Stomach (tissue), 9 donors: ENCODE data around the gene DHDDS. TPM values are rescaled to one million over a fixed set of nuclear protein-coding genes. Genes with fewer than 3 reads are reported as not detected.

ENCODE experiments used
- DNase-seq, 2 donors: peaks; one replicate each; pipeline versions ENCODE4 v3.0.0 to v3.0.0-alpha.2; 2013 to 2019
- H3K27ac ChIP-seq, 5 donors: fragments of 200-600 bp in 4 of 5; sonication (generic) in 4 of 5; one replicate each; pipeline ENCODE4 v1.5.1; 2013 to 2019; ENCODE audit warnings: mild to moderate bottlenecking in 1 of 5, moderate library complexity in 1 of 5
- H3K27me3 ChIP-seq, 3 donors: fragments of 200-600 bp; sonication (generic); one replicate each; pipeline ENCODE4 v1.5.1; 2017 to 2019; ENCODE audit warnings: mixed run types in 1 of 3
- H3K36me3 ChIP-seq, 4 donors: fragments of 200-600 bp; sonication (generic); 1 replicate in 3 of 4; 2 replicates in 1 of 4; pipeline ENCODE4 v1.5.1; 2016 to 2019
- H3K4me1 ChIP-seq, 4 donors: fragments of 200-600 bp; sonication (generic); one replicate each; pipeline ENCODE4 v1.5.1; 2016 to 2019
- H3K4me3 ChIP-seq, 4 donors: fragments of 200-600 bp; sonication (generic) in 3 of 4; one replicate each; pipeline ENCODE4 v1.5.1; 2016 to 2019; ENCODE audit warnings: mild to moderate bottlenecking in 1 of 4
- H3K9me3 ChIP-seq, 4 donors: fragments of 200-600 bp; sonication (generic); one replicate each; pipeline ENCODE4 v1.5.1; 2016 to 2019
- EP300 ChIP-seq: sonication (generic); formaldehyde crosslinking; IDR thresholded peaks from one replicate; pipeline ENCODE4 v1.6.1; 2017; ENCODE audit warnings: antibody characterized with exemption
- POLR2A ChIP-seq, 4 donors: fragments of 450-650 bp; IDR thresholded peaks; one replicate each; pipeline ENCODE4 v1.6.1; 2016; ENCODE audit warnings: antibody characterized with exemption in 4 of 4, control low read depth in 2 of 4, mild to moderate bottlenecking in 1 of 4, moderate library complexity in 1 of 4
- POLR2AphosphoS5 ChIP-seq, 3 donors: sonication (generic); formaldehyde crosslinking; IDR thresholded peaks; one replicate each; pipeline ENCODE4 v1.6.1; 2016; ENCODE audit warnings: antibody characterized with exemption in 3 of 3
- WGBS, 5 donors: extraction: QIAGEN DNeasy Blood & Tissue Kit in 3 of 5; methylation state at CpG; one replicate each; pipeline versions ENCODE4 v1.1.5 to v1.1.7; 2013 to 2018; 5-methylcytosine and 5-hydroxymethylcytosine counted together
- intact Hi-C: fragments of 100-400 bp; cut with DNase I; formaldehyde crosslinking; loops from one replicate; pipeline ENCODE4 v1.15.1; 2023; ENCODE audit warnings: low total_unique reads
- polyA plus RNA-seq, 3 donors: library from polyadenylated mRNA; stranded (reverse); fragments of 200-250 nt; gene quantifications; one replicate each; pipeline ENCODE4 v1.2.3, GENCODE V29; 2013
- total RNA-seq, 5 donors: library from RNA; depleted of rRNA; stranded (reverse); fragments of >200 nt; gene quantifications; one replicate each; pipeline versions ENCODE4 v1.1.0 to v1.2.3, GENCODE V29; 2014 to 2016
- TF ChIP-seq, protein P1 (sequence below), 7 experiments: fragments of 450-650 bp in 4 of 7; fragments of 200-600 bp in 3 of 7; sonication (generic) in 3 of 7; IDR thresholded peaks; one replicate each; pipeline ENCODE4 v1.5.1; 2016 to 2019; ENCODE audit warnings: antibody characterized with exemption in 7 of 7, control low read depth in 2 of 7, mild to moderate bottlenecking in 1 of 7
- donor health status: healthy with polysubstance abuse.
- donor health status: Bipolar disorder and iron deficiency.
- donor health status: healthy.

The DHDDS gene
- total and polyA plus RNA-seq, 8 donors: 15.3 to 63.6 (median 43.7) TPM

- TF ChIP-seq, protein P1, sequence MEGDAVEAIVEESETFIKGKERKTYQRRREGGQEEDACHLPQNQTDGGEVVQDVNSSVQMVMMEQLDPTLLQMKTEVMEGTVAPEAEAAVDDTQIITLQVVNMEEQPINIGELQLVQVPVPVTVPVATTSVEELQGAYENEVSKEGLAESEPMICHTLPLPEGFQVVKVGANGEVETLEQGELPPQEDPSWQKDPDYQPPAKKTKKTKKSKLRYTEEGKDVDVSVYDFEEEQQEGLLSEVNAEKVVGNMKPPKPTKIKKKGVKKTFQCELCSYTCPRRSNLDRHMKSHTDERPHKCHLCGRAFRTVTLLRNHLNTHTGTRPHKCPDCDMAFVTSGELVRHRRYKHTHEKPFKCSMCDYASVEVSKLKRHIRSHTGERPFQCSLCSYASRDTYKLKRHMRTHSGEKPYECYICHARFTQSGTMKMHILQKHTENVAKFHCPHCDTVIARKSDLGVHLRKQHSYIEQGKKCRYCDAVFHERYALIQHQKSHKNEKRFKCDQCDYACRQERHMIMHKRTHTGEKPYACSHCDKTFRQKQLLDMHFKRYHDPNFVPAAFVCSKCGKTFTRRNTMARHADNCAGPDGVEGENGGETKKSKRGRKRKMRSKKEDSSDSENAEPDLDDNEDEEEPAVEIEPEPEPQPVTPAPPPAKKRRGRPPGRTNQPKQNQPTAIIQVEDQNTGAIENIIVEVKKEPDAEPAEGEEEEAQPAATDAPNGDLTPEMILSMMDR (IDR thresholded peaks at IDR 0.05): no peak
- TF ChIP-seq POLR2A (IDR thresholded peaks at IDR 0.05) (no peak), EP300 (no peak), POLR2AphosphoS5 (IDR thresholded peaks at IDR 0.05) (no peak)
- intact Hi-C loops: no loop called here
- 70 to 82% (median 73%) methylated on average over 3 of the region's 3 CpGs for WGBS, 5 donors
- Histone ChIP-seq H3K9me3 (no peaks in the 10 kb centered on the region), H3K27me3 (peaks cover 0 to 41% (median 0%) of the 10 kb centered on the region in 3 donors), H3K27ac (no peak overlapping the region), H3K4me1 (no peaks in the 10 kb centered on the region), H3K36me3 (no peaks in the 10 kb centered on the region), H3K4me3 (no peak overlapping the region)
- DNase-seq: no peak
Measured at GRCh38 chr1:26401891-26402290, 30.2 kb upstream of the DHDDS start.

- H3K27ac ChIP-seq: no peak overlapping the region
- no peak for DNase-seq
- WGBS, 5 donors: 23 to 34% (median 33%) methylated on average over 4 of the region's 4 CpGs
- peaks cover 0 to 1% (median under 1%) of the 10 kb centered on the region in 4 donors for H3K4me1 ChIP-seq
- TF ChIP-seq POLR2AphosphoS5 (IDR thresholded peaks at IDR 0.05): no peak
- TF ChIP-seq, protein P1 (IDR thresholded peaks at IDR 0.05): no peak
- peaks cover 0 to 51% (median 0%) of the 10 kb centered on the region in 3 donors for H3K27me3 ChIP-seq
- H3K9me3 ChIP-seq: no peaks in the 10 kb centered on the region
- H3K36me3 ChIP-seq: no peaks in the 10 kb centered on the region
- H3K4me3 ChIP-seq: no peak overlapping the region
- intact Hi-C loops: no loop called here
Measured at GRCh38 chr1:26403656-26404055, 28.5 kb upstream of the DHDDS start.

GRCh38 chr1:26404641-26405040 is 27.5 kb upstream of the DHDDS start:
- 68 to 80% (median 77%) methylated on average over 2 of the region's 2 CpGs for WGBS, 5 donors
- H3K27ac ChIP-seq: no peak overlapping the region
- DNase-seq: no peak
- no peak overlapping the region for H3K4me3 ChIP-seq
- H3K36me3 ChIP-seq: no peaks in the 10 kb centered on the region
- peaks cover 0 to 60% (median 9%) of the 10 kb centered on the region in 3 donors for H3K27me3 ChIP-seq
- peaks cover 0 to 11% (median 5%) of the 10 kb centered on the region in 4 donors for H3K4me1 ChIP-seq
- TF ChIP-seq POLR2AphosphoS5 (IDR thresholded peaks at IDR 0.05): no peak
- TF ChIP-seq EP300: no peak
- TF ChIP-seq POLR2A (IDR thresholded peaks at IDR 0.05): no peak
- TF ChIP-seq, protein P1 (IDR thresholded peaks at IDR 0.05): no peak
- no peaks in the 10 kb centered on the region for H3K9me3 ChIP-seq
- intact Hi-C loops: no loop called here

DNA sequence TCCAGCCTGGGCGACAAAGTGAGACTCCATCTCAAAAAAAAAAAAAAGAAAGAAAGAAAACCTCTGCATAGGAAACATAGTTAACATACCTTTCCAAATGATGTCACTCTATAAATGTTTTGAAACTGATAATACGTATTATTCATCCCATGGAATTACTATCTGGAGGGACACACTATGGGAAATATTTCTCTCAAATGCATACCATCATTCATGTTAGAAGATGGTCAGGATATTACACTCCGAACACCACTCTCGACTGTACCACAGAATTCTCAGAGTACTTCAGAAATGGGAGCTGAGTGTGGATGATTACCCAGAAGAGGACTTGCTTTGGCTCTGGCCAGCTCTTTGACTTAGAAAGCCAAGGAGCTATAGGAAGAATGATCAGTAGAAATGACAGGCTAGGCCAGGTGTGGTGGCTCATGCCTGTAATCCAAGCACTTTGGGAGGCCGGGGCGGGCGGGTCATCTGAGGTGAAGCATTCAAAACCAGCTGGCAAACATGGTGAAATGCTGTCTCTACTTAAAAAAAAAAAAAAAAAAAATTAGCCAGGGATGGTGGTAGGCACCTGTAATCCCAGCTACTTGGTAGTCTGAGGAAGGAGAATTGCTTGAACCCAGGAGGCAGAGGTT is 26.7 kb upstream of the DHDDS start:
- H3K36me3 ChIP-seq: no peaks in the 10 kb centered on the region
- peaks cover 0 to 11% (median 5%) of the 10 kb centered on the region in 4 donors for H3K4me1 ChIP-seq
- peaks cover 3 to 68% (median 16%) of the 10 kb centered on the region in 3 donors for H3K27me3 ChIP-seq
- TF ChIP-seq POLR2A (IDR thresholded peaks at IDR 0.05) (no peak), POLR2AphosphoS5 (IDR thresholded peaks at IDR 0.05) (no peak), EP300 (no peak)
- TF ChIP-seq, protein P1 (IDR thresholded peaks at IDR 0.05): no peak
- no peaks in the 10 kb centered on the region for H3K9me3 ChIP-seq
- no peak overlapping the region for H3K27ac ChIP-seq
- 74 to 80% (median 77%) methylated on average over 7 of the region's 7 CpGs for WGBS, 5 donors
- DNase-seq: no peak
- intact Hi-C loops: no loop called here
- H3K4me3 ChIP-seq: no peak overlapping the region
